Measurements from ENCODE around the gene KICS2. TPM values are rescaled to one million over a fixed set of nuclear protein-coding genes. Genes with fewer than 3 reads are reported as not detected.

The KICS2 gene
- 3.6 and 4.0 TPM in 2 replicates for total RNA-seq
- long read RNA-seq, full-length matches to known transcripts: 20 of 25 reads
- long read RNA-seq, partial matches to known transcripts: 1 of 25 reads
- long read RNA-seq, other reads (novel, unspliced or antisense): 4 of 25 reads

DNA sequence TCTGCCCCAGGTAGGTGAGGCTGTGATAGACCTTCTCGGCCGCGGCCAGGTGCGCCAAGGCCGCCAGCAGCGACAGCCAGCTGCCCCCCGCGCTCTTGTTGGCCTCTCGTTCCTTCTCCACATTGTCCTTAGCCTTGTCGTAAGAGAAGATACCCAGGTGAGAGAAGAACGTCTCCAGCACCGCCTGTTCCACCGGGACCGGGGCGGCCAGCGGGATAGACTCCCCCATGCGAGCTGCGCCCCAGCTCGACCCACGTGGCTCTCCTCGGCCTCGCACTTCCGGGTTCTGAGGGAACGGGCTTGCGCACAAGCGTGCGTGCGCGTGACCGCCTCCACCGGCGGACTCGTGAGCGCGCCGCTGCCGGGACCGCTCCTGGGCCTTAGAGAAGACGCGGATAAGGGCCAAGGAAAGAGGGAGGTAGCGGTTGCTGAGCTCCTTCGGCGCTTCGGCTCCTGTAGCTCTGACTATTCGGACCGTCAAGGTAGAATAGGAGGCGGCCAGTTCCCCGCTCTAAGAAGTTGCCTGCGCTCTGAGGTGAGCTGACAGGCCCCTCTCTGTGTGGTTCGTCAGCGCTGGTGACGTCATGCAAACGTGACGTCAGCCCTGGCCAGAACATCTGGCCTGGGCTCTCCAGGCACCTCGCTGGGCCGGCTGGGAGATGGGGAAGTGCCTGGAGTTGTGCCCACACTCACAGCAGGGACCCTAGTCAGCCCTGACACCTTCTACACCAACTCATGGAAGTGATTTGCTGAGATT is at the start of gene KICS2:
TSS of gene KICS2 (minus strand) at position 288 of the 757 bp plus-strand sequence. CDS start at position 229, 59 bp downstream.
- peak within 1 kb of the TSS; percentile 96 for H3K4me3 Mint-ChIP-seq (ENCODE audit: unreplicated experiment)
- H3K36me3 Mint-ChIP-seq (ENCODE audit: unreplicated experiment): no peaks in the 10 kb centered on the region
- no peaks in the 10 kb centered on the region for H3K9me3 Mint-ChIP-seq (ENCODE audit: unreplicated experiment)
- H3K4me1 Mint-ChIP-seq (ENCODE audit: unreplicated experiment): peaks cover 10% of the 10 kb centered on the region
- peak; percentile 96 for DNase-seq (ENCODE audit: extremely low spot score, unreplicated experiment)
- TF ChIP-seq, protein P1, sequence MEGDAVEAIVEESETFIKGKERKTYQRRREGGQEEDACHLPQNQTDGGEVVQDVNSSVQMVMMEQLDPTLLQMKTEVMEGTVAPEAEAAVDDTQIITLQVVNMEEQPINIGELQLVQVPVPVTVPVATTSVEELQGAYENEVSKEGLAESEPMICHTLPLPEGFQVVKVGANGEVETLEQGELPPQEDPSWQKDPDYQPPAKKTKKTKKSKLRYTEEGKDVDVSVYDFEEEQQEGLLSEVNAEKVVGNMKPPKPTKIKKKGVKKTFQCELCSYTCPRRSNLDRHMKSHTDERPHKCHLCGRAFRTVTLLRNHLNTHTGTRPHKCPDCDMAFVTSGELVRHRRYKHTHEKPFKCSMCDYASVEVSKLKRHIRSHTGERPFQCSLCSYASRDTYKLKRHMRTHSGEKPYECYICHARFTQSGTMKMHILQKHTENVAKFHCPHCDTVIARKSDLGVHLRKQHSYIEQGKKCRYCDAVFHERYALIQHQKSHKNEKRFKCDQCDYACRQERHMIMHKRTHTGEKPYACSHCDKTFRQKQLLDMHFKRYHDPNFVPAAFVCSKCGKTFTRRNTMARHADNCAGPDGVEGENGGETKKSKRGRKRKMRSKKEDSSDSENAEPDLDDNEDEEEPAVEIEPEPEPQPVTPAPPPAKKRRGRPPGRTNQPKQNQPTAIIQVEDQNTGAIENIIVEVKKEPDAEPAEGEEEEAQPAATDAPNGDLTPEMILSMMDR (IDR thresholded peaks at IDR 0.05): no peak
- peaks cover 4% of the 10 kb centered on the region for H3K27me3 Mint-ChIP-seq (ENCODE audit: unreplicated experiment)
- H3K27ac Mint-ChIP-seq (ENCODE audit: unreplicated experiment): peak within 1 kb of the TSS; percentile 92

DNA sequence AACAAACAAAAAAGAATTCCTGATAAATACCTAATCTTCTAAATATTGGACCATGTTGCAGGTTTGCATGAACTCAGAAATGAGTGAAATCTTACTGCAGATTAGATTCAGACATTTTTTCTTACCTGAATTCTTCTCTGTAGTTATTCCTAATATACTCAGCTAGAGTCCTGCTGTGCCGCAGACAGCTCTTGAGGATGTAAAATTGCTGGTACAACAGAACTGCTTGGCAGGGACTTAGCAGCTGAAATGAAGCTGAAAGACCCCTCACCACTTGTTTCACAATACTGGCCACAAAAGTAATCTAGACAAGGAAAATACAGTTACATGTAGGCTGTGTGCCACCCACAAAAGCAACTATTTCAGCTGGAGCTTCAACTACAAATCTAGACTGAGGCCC is 48.3 kb upstream of the KICS2 start:
- TF ChIP-seq, protein P1 (IDR thresholded peaks at IDR 0.05): no peak
- Mint-ChIP-seq H3K27ac (ENCODE audit: unreplicated experiment) (no peak overlapping the region), H3K4me1 (ENCODE audit: unreplicated experiment) (no peaks in the 10 kb centered on the region), H3K9me3 (ENCODE audit: unreplicated experiment) (no peaks in the 10 kb centered on the region), H3K27me3 (ENCODE audit: unreplicated experiment) (peaks cover 4% of the 10 kb centered on the region), H3K36me3 (ENCODE audit: unreplicated experiment) (no peaks in the 10 kb centered on the region), H3K4me3 (ENCODE audit: unreplicated experiment) (no peak overlapping the region)
- DNase-seq (ENCODE audit: extremely low spot score, unreplicated experiment): no peak

DNA sequence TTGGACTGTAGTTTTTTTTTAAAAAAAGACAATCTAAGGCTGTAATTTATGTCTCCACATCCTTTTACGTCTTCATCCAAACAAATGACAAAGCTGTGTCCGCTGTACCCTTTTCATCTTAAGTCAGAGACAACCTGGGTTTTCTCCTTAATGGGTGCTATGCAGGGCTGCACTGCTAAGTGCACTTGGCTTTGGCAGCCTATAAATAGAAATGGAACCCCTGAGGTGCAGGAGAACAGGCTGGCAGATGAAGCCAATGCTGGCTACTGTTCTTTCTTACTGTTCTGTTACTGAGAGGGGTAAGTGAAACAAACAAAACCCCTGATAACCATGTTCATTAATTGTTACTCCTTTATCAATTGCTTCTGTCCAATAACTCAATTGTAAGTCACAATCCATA is 47.1 kb upstream of the KICS2 start:
- TF ChIP-seq, protein P1 (IDR thresholded peaks at IDR 0.05): no peak
- peaks cover 4% of the 10 kb centered on the region for H3K27me3 Mint-ChIP-seq (ENCODE audit: unreplicated experiment)

DNA sequence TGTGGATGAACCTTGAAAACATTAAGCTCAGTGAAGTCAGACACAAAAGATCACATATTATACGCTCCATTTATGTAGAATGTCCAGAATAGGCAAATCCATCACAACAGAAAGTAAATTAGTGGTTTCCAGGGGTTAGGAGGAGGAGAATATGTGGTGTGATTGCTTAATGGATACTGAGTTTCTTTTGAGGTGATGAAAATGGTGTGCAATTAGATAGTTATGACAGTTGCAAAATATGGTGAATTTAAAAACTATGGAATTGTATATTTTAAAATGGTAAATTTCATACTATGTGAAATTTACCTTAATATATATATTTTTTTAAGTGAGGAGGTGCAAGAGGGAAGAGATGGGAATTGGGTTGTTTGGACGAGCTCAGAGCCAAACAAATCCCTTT is 46.3 kb upstream of the KICS2 start:
- Mint-ChIP-seq H3K27ac (ENCODE audit: unreplicated experiment) (no peak overlapping the region), H3K27me3 (ENCODE audit: unreplicated experiment) (peaks cover 4% of the 10 kb centered on the region), H3K9me3 (ENCODE audit: unreplicated experiment) (no peaks in the 10 kb centered on the region), H3K4me3 (ENCODE audit: unreplicated experiment) (no peak overlapping the region), H3K4me1 (ENCODE audit: unreplicated experiment) (no peaks in the 10 kb centered on the region), H3K36me3 (ENCODE audit: unreplicated experiment) (no peaks in the 10 kb centered on the region)
- no peak for DNase-seq (ENCODE audit: extremely low spot score, unreplicated experiment)
- TF ChIP-seq, protein P1 (IDR thresholded peaks at IDR 0.05): no peak

More for the DNA sequence above, 47.1 kb upstream of the KICS2 start:
- Mint-ChIP-seq H3K4me1 (ENCODE audit: unreplicated experiment) (no peaks in the 10 kb centered on the region), H3K36me3 (ENCODE audit: unreplicated experiment) (no peaks in the 10 kb centered on the region), H3K4me3 (ENCODE audit: unreplicated experiment) (no peak overlapping the region), H3K27ac (ENCODE audit: unreplicated experiment) (no peak overlapping the region), H3K9me3 (ENCODE audit: unreplicated experiment) (no peaks in the 10 kb centered on the region)
- no peak for DNase-seq (ENCODE audit: extremely low spot score, unreplicated experiment)

DNA sequence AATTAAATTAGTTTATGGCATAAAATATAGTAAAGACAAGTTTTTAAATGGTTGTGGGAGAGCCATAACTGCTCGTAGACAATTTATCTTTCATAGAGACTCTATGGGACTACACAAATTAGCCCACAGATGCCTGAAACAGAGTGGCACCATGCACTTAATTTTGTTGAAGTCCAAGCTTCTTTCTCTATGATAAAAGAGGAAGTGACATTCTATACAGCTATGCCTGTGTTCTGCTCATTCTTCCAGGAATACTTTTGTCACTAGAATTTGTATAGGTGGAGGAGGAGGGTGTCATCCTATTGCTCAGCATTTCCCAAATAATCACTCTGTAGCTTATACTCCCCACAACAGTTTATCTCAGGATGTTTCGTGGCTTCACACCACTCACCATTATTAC is 43.7 kb upstream of the KICS2 start:
- no peak overlapping the region for H3K27ac Mint-ChIP-seq (ENCODE audit: unreplicated experiment)
- no peaks in the 10 kb centered on the region for H3K36me3 Mint-ChIP-seq (ENCODE audit: unreplicated experiment)
- peaks cover 4% of the 10 kb centered on the region for H3K27me3 Mint-ChIP-seq (ENCODE audit: unreplicated experiment)
- no peak for DNase-seq (ENCODE audit: extremely low spot score, unreplicated experiment)
- no peak overlapping the region for H3K4me3 Mint-ChIP-seq (ENCODE audit: unreplicated experiment)
- no peaks in the 10 kb centered on the region for H3K4me1 Mint-ChIP-seq (ENCODE audit: unreplicated experiment)
- TF ChIP-seq, protein P1 (IDR thresholded peaks at IDR 0.05): no peak
- no peaks in the 10 kb centered on the region for H3K9me3 Mint-ChIP-seq (ENCODE audit: unreplicated experiment)
